H9 (cell line): ENCODE results near the gene RNU6-1. TPM values are rescaled to one million over a fixed set of nuclear protein-coding genes. Genes with fewer than 3 reads are reported as not detected.

ENCODE experiments used
- DNase-seq: peaks from one replicate; pipeline ENCODE4 v3.0.0-alpha.2; 2017
- H2AFZ ChIP-seq: one replicate; pipeline ENCODE4 v1.6.1; 2013; ENCODE audit warnings: mild to moderate bottlenecking, low read length, control low read depth, moderate library complexity
- H2AK5ac ChIP-seq: 2 replicates; pipeline ENCODE4 v1.6.1; 2013; ENCODE audit warnings: low read length, control low read depth, mixed read lengths; ENCODE audit not compliant: insufficient read length
- H2BK120ac ChIP-seq: one replicate; pipeline ENCODE4 v1.6.1; 2013; ENCODE audit warnings: low read depth, mild to moderate bottlenecking, low read length, control low read depth, inconsistent platforms; ENCODE audit not compliant: poor library complexity, severe bottlenecking
- H2BK12ac ChIP-seq: 2 replicates; pipeline ENCODE4 v1.6.1; 2013; ENCODE audit warnings: low read length, control low read depth, mixed read lengths, low read depth; ENCODE audit not compliant: insufficient read length
- H2BK15ac ChIP-seq: 2 replicates; pipeline ENCODE4 v1.6.1; 2013; ENCODE audit warnings: low read depth, low read length, control low read depth
- H2BK20ac ChIP-seq: one replicate; pipeline ENCODE4 v1.6.1; 2013; ENCODE audit warnings: low read depth, mild to moderate bottlenecking, low read length, control low read depth, inconsistent platforms; ENCODE audit not compliant: poor library complexity, severe bottlenecking
- H2BK5ac ChIP-seq: 2 replicates; pipeline ENCODE4 v1.6.1; 2013; ENCODE audit warnings: low read length, control low read depth, mixed read lengths; ENCODE audit not compliant: insufficient read length
- H3K14ac ChIP-seq: 2 replicates; pipeline ENCODE4 v1.6.1; 2013; ENCODE audit warnings: low read length, control low read depth; ENCODE audit not compliant: insufficient read depth
- H3K18ac ChIP-seq: 2 replicates; pipeline ENCODE4 v1.6.1; 2013; ENCODE audit warnings: low read depth, mild to moderate bottlenecking, mixed read lengths, low read length, control low read depth; ENCODE audit not compliant: insufficient read length
- H3K23ac ChIP-seq: 2 replicates; pipeline ENCODE4 v1.6.1; 2013; ENCODE audit warnings: low read length, control low read depth, mixed read lengths, low read depth; ENCODE audit not compliant: insufficient read length
- H3K23me2 ChIP-seq: 2 replicates; pipeline ENCODE4 v1.6.1; 2013; ENCODE audit warnings: low read depth, mild to moderate bottlenecking, mixed read lengths, low read length, control low read depth; ENCODE audit not compliant: insufficient read length, poor library complexity, severe bottlenecking
- H3K27ac ChIP-seq: 2 replicates; pipeline ENCODE4 v1.5.1; 2013; ENCODE audit warnings: low read length, control low read depth, mixed read lengths, low read depth; ENCODE audit not compliant: insufficient read length
- H3K27me3 ChIP-seq: 2 replicates; pipeline ENCODE4 v1.6.1; 2013; ENCODE audit warnings: low read length, control low read depth, inconsistent platforms; ENCODE audit not compliant: insufficient read depth
- H3K4ac ChIP-seq: 2 replicates; pipeline ENCODE4 v1.6.1; 2013; ENCODE audit warnings: low read depth, mild to moderate bottlenecking, control low read depth, inconsistent platforms, low read length, moderate library complexity
- H3K4me1 ChIP-seq: 2 replicates; pipeline ENCODE4 v1.6.1; 2013; ENCODE audit warnings: low read length, control low read depth, inconsistent platforms; ENCODE audit not compliant: insufficient read depth
- H3K4me2 ChIP-seq: 2 replicates; pipeline ENCODE4 v1.6.1; 2013; ENCODE audit warnings: low read length, control low read depth, mixed read lengths; ENCODE audit not compliant: insufficient read length, insufficient read depth
- H3K56ac ChIP-seq: 2 replicates; pipeline ENCODE4 v1.6.1; 2013; ENCODE audit warnings: low read depth, mild to moderate bottlenecking, mixed read lengths, low read length, control low read depth; ENCODE audit not compliant: insufficient read length
- H3K79me1 ChIP-seq: 2 replicates; pipeline ENCODE4 v1.6.1; 2013; ENCODE audit warnings: low read depth, mild to moderate bottlenecking, moderate library complexity, low read length, control low read depth, inconsistent platforms; ENCODE audit not compliant: insufficient read depth, poor library complexity, severe bottlenecking
- H3K79me2 ChIP-seq: 2 replicates; pipeline ENCODE4 v1.6.1; 2013; ENCODE audit warnings: low read length, control low read depth, inconsistent platforms; ENCODE audit not compliant: insufficient read depth
- H3K9ac ChIP-seq: 2 replicates; pipeline ENCODE4 v1.6.1; 2013; ENCODE audit warnings: low read length, control low read depth, mixed read lengths; ENCODE audit not compliant: insufficient read length; ENCODE audit errors: extremely low read depth
- H3K9me3 ChIP-seq: one replicate; pipeline ENCODE4 v1.6.1; 2013; ENCODE audit warnings: low read depth, low read length, inconsistent platforms; ENCODE audit not compliant: control insufficient read depth
- H3T11ph ChIP-seq: one replicate; pipeline ENCODE4 v1.6.1; 2013; ENCODE audit warnings: mild to moderate bottlenecking, low read length, control low read depth, inconsistent platforms
- H4K20me1 ChIP-seq: one replicate; pipeline ENCODE4 v1.6.1; 2013; ENCODE audit not compliant: control insufficient read depth, insufficient read length, insufficient read depth
- H4K5ac ChIP-seq: 2 replicates; pipeline ENCODE4 v1.6.1; 2013; ENCODE audit warnings: low read depth, mild to moderate bottlenecking, mixed read lengths, low read length, control low read depth; ENCODE audit not compliant: insufficient read length
- H4K8ac ChIP-seq: replicated peaks from 2 replicates; pipeline ENCODE4 v1.6.1; 2013; ENCODE audit warnings: low read length, control low read depth, mixed read lengths, low read depth; ENCODE audit not compliant: insufficient read length
- H4K91ac ChIP-seq: 2 replicates; pipeline ENCODE4 v1.6.1; 2013; ENCODE audit warnings: low read depth, mild to moderate bottlenecking, moderate library complexity, mixed read lengths, low read length, control low read depth; ENCODE audit not compliant: insufficient read length
- H3K27ac Mint-ChIP-seq, 3 experiments: 2 replicates in 2 of 3; 3 replicates in 1 of 3; pipeline ENCODE4 v1.8.0; 2020 to 2021; ENCODE audit warnings: mixed read lengths in 3 of 3, mild to moderate bottlenecking in 1 of 3, moderate library complexity in 1 of 3
- H3K27me3 Mint-ChIP-seq: 2 replicates; pipeline ENCODE4 v1.8.0; 2021; ENCODE audit warnings: low read depth, mild to moderate bottlenecking, moderate library complexity, mixed read lengths
- H3K36me3 Mint-ChIP-seq, 3 experiments: 2 replicates in 2 of 3; 3 replicates in 1 of 3; pipeline ENCODE4 v1.8.0; 2020 to 2021; ENCODE audit warnings: low read depth in 3 of 3, mixed read lengths in 3 of 3; ENCODE audit not compliant: insufficient read depth in 1 of 3
- H3K4me1 Mint-ChIP-seq, 2 experiments: 2 replicates each; pipeline ENCODE4 v1.8.0; 2020; ENCODE audit warnings: mixed read lengths in 2 of 2
- H3K4me3 Mint-ChIP-seq, 2 experiments: 2 replicates in 1 of 2; 3 replicates in 1 of 2; pipeline ENCODE4 v1.8.0; 2020 to 2021; ENCODE audit warnings: mild to moderate bottlenecking in 2 of 2, mixed read lengths in 2 of 2, moderate library complexity in 1 of 2
- H3K9me3 Mint-ChIP-seq, 2 experiments: 2 replicates in 1 of 2; 3 replicates in 1 of 2; pipeline ENCODE4 v1.8.0; 2020; ENCODE audit warnings: mild to moderate bottlenecking in 2 of 2, mixed read lengths in 2 of 2, moderate library complexity in 1 of 2
- WGBS: extraction: QIAGEN DNeasy Blood & Tissue Kit; methylation state at CpG from one replicate; pipeline ENCODE4 v1.1.7; 2013; ENCODE audit warnings: missing lambda C conversion rate, low lambda C conversion rate, mixed read lengths; ENCODE audit not compliant: insufficient read length; ENCODE audit errors: extremely low coverage; 5-methylcytosine and 5-hydroxymethylcytosine counted together
- total RNA-seq: library from RNA; stranded (reverse); gene quantifications from 2 replicates; pipeline ENCODE4 v1.2.1, GENCODE V29; 2021
- TF ChIP-seq, protein P1 (sequence below): fragments of 200-600 bp; sonication (generic); conservative IDR thresholded peaks from 3 replicates; pipeline ENCODE4 v1.8.0; 2021; ENCODE audit warnings: antibody characterized with exemption, mild to moderate bottlenecking

Gene RNU6-1
- total RNA-seq, 1 experiment from 2014 or later, result not detected

DNA sequence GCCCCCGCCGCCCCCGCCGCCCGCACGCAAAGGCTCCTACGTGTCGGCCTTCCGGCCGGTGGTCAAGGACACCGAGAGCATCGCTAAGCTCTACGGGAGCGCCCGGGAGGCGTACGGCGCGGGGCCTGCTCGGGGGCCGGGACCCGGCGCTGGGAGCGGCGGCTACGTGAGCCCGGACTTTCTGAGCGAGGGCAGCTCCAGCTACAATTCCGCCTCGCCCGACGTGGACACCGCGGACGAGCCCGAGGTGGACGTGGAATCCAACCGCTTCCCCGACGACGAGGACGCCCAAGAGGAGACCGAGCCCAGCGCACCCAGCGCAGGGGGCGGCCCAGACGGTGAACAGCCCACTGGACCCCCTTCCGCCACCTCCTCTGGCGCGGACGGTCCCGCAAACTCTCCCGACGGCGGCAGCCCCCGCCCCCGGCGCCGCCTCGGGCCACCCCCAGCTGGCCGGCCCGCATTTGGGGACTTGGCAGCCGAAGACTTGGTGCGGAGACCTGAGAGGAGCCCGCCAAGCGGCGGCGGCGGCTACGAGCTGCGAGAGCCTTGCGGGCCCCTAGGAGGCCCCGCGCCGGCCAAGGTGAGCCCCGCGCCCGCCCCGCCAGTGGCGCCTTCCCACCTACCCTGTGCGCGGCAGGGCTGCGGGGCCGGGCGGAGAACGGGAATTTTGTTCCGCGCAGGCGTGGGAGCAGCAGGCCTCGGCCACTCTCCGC is 12.1 kb downstream of the RNU6-1 start:
- Mint-ChIP-seq H3K27me3 (peaks cover 92% of the 10 kb centered on the region), H3K36me3 (no peaks in the 10 kb centered on the region; a peak in 5 of 7 replicates), H3K27ac (no peak overlapping the region), H3K9me3 (peaks cover 6 to 12% of the 10 kb centered on the region in 2 experiments; a peak in 4 of 5 replicates), H3K4me3 (peak overlapping the region in 1 of 2 experiments; percentile 68; a peak in 2 of 5 replicates), H3K4me1 (peaks cover 28 to 50% of the 10 kb centered on the region in 2 experiments)
- Histone ChIP-seq H3K79me1 (no peaks in the 10 kb centered on the region), H4K91ac (no peak overlapping the region), H3K4me2 (no peak overlapping the region), H3K14ac (no peak overlapping the region), H3K27ac (no peak overlapping the region), H2BK12ac (no peak overlapping the region), H2AK5ac (no peak overlapping the region), H3K9me3 (no peaks in the 10 kb centered on the region), H3K9ac (no peak overlapping the region), H2BK120ac (no peak overlapping the region), H3K18ac (no peak overlapping the region), H3K23me2 (peaks cover under 1% of the 10 kb centered on the region), H3K23ac (no peak overlapping the region), H3K56ac (no peak overlapping the region), H2BK20ac (no peak overlapping the region), H3K79me2 (no peaks in the 10 kb centered on the region), H3K4ac (no peak overlapping the region), H3K4me1 (peaks cover 9% of the 10 kb centered on the region; the same call in 1 of the 2 replicates), H2BK5ac (no peak overlapping the region), H2AFZ (no peak overlapping the region), H3T11ph (no peak overlapping the region), H4K8ac (no peak overlapping the region), H4K5ac (no peak overlapping the region), H4K20me1 (no peaks in the 10 kb centered on the region), H2BK15ac (no peak overlapping the region), H3K27me3 (peaks cover 92% of the 10 kb centered on the region)
- TF ChIP-seq, protein P1, sequence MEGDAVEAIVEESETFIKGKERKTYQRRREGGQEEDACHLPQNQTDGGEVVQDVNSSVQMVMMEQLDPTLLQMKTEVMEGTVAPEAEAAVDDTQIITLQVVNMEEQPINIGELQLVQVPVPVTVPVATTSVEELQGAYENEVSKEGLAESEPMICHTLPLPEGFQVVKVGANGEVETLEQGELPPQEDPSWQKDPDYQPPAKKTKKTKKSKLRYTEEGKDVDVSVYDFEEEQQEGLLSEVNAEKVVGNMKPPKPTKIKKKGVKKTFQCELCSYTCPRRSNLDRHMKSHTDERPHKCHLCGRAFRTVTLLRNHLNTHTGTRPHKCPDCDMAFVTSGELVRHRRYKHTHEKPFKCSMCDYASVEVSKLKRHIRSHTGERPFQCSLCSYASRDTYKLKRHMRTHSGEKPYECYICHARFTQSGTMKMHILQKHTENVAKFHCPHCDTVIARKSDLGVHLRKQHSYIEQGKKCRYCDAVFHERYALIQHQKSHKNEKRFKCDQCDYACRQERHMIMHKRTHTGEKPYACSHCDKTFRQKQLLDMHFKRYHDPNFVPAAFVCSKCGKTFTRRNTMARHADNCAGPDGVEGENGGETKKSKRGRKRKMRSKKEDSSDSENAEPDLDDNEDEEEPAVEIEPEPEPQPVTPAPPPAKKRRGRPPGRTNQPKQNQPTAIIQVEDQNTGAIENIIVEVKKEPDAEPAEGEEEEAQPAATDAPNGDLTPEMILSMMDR, result no peak
- no CpG with 5 or more reads among the region's 91 CpGs for WGBS
- peak; percentile 54 for DNase-seq
